ENCODE measurements around the gene RNF113B.

RNF113B gene

GRCh38 chr13:98203646-98204326 is 26.7 kb upstream of the RNF113B start:
- no peak for DNase-seq (ENCODE audit: low read depth)

- DNase-seq (ENCODE audit: low read depth): no peak
Measured at GRCh38 chr13:98201984-98202383, 24.9 kb upstream of the RNF113B start.

- DNase-seq (ENCODE audit: low read depth): no peak
Measured at GRCh38 chr13:98201189-98201588, 24.1 kb upstream of the RNF113B start.

- DNase-seq (ENCODE audit: low read depth): no peak
Measured at GRCh38 chr13:98200211-98200878, 23.3 kb upstream of the RNF113B start.

GRCh38 chr13:98199480-98199879 is 22.4 kb upstream of the RNF113B start:
- DNase-seq (ENCODE audit: low read depth): no peak

- DNase-seq (ENCODE audit: low read depth): no peak
Measured at GRCh38 chr13:98198683-98199082, 21.6 kb upstream of the RNF113B start.

- no peak for DNase-seq (ENCODE audit: low read depth)
Measured at GRCh38 chr13:98195054-98195791, 18.2 kb upstream of the RNF113B start.

GRCh38 chr13:98192008-98192407 is 14.9 kb upstream of the RNF113B start:
- no peak for DNase-seq (ENCODE audit: low read depth)

GRCh38 chr13:98190889-98191444 is 13.9 kb upstream of the RNF113B start:
- DNase-seq (ENCODE audit: low read depth): no peak

- no peak for DNase-seq (ENCODE audit: low read depth)
Measured at GRCh38 chr13:98189841-98190505, 12.9 kb upstream of the RNF113B start.

GRCh38 chr13:98188544-98189166 is 11.6 kb upstream of the RNF113B start:
- no peak for DNase-seq (ENCODE audit: low read depth)

GRCh38 chr13:98187965-98188261 is 10.8 kb upstream of the RNF113B start:
- no peak for DNase-seq (ENCODE audit: low read depth)

- DNase-seq (ENCODE audit: low read depth): no peak
Measured at GRCh38 chr13:98187155-98187964, 10.3 kb upstream of the RNF113B start.

- no peak for DNase-seq (ENCODE audit: low read depth)
Measured at GRCh38 chr13:98184792-98185191, 7.7 kb upstream of the RNF113B start.

- no peak for DNase-seq (ENCODE audit: low read depth)
Measured at GRCh38 chr13:98182589-98182988, 5.5 kb upstream of the RNF113B start.

- DNase-seq (ENCODE audit: low read depth): no peak
Measured at GRCh38 chr13:98182153-98182552, 5.1 kb upstream of the RNF113B start.

- no peak for DNase-seq (ENCODE audit: low read depth)
Measured at GRCh38 chr13:98181111-98181815, 4.2 kb upstream of the RNF113B start.

GRCh38 chr13:98180092-98180491 is 3.0 kb upstream of the RNF113B start:
- DNase-seq (ENCODE audit: low read depth): no peak

- DNase-seq (ENCODE audit: low read depth): no peak
Measured at GRCh38 chr13:98175823-98176222, 1.2 kb downstream of the RNF113B start.

GRCh38 chr13:98175043-98175442 is 2.0 kb downstream of the RNF113B start:
- DNase-seq (ENCODE audit: low read depth): no peak

- DNase-seq (ENCODE audit: low read depth): no peak
Measured at GRCh38 chr13:98174307-98174706, 2.8 kb downstream of the RNF113B start.

Measured in stimulated activated CD8-positive, alpha-beta memory T cell treated with anti-CD3 and anti-CD28 coated beads, Interleukin-12 subunit alpha, Interleukin-12 subunit beta, amount 100 ng/mL, for 4 hours (primary cell).